ENCODE data around the gene SLC12A4.

- no peak for TF ChIP-seq CTCF (IDR thresholded peaks at IDR 0.05)
- no peak for TF ChIP-seq POLR2A (IDR thresholded peaks at IDR 0.05)
These were observed 51.1 kb downstream of the SLC12A4 start for GRCh38 chr16:67917140-67917851.

All from suprapubic skin (tissue), 3 donors.